Right atrium auricular region (tissue), 2 donors: ENCODE data around the gene TSPAN7. TPM values are rescaled to one million over a fixed set of nuclear protein-coding genes. Genes with fewer than 3 reads are reported as not detected.

Source experiments
- DNase-seq: peaks from one replicate; pipeline ENCODE4 v3.0.0-alpha.2; 2019; ENCODE audit warnings: low spot score
- H3K27ac ChIP-seq, 2 donors: fragments of 200-600 bp; sonication (generic); 1 replicate in 1 of 2; 2 replicates in 1 of 2; pipeline ENCODE4 v1.5.1; 2016 to 2019
- H3K27me3 ChIP-seq, 2 donors: fragments of 200-600 bp; sonication (generic); one replicate each; pipeline versions ENCODE4 v1.5.1 to v1.6.0; 2017 to 2019
- H3K36me3 ChIP-seq: fragments of 200-600 bp; sonication (generic); one replicate; pipeline ENCODE4 v1.5.1; 2016
- H3K4me1 ChIP-seq, 2 donors: fragments of 200-600 bp; sonication (generic); one replicate each; pipeline versions ENCODE4 v1.5.1 to v1.6.0; 2017 to 2019
- H3K4me3 ChIP-seq, 2 donors: fragments of 200-600 bp; sonication (generic); 1 replicate in 1 of 2; 2 replicates in 1 of 2; pipeline ENCODE4 v1.5.1; 2017 to 2019; ENCODE audit warnings: mild to moderate bottlenecking in 1 of 2, moderate library complexity in 1 of 2
- H3K9me3 ChIP-seq, 2 donors: fragments of 200-600 bp; sonication (generic); one replicate each; pipeline ENCODE4 v1.5.1; 2019
- CTCF ChIP-seq, 2 donors: fragments of 200-600 bp; sonication (generic); IDR thresholded peaks; one replicate each; pipeline ENCODE4 v1.5.1; 2019; ENCODE audit warnings: antibody characterized with exemption in 2 of 2
- total RNA-seq, 2 donors: library from RNA; depleted of rRNA; stranded (reverse); fragments of >200 nt; gene quantifications; one replicate each; pipeline ENCODE4 v1.1.0, GENCODE V29; 2016

TSPAN7 gene
- total RNA-seq, 2 donors from 2014 or later, result 100 to 134 TPM

- no peaks in the 10 kb centered on the region for H3K27me3 ChIP-seq
- H3K27ac ChIP-seq, result no peak overlapping the region
- no peak for TF ChIP-seq CTCF (IDR thresholded peaks at IDR 0.05)
Measured at GRCh38 chrX:38626296-38626695, 65.0 kb downstream of the TSPAN7 start.

GRCh38 chrX:38627683-38628082 lies 66.3 kb downstream of the TSPAN7 start:
- H3K36me3 ChIP-seq, result no peaks in the 10 kb centered on the region
- no peaks in the 10 kb centered on the region for H3K4me1 ChIP-seq
- peak in 1 of 2 donors; percentile 53 for TF ChIP-seq CTCF (IDR thresholded peaks at IDR 0.05)
- H3K9me3 ChIP-seq, result no peaks in the 10 kb centered on the region
- no peak for DNase-seq
- H3K27ac ChIP-seq, result no peak overlapping the region
- no peak overlapping the region for H3K4me3 ChIP-seq
- H3K27me3 ChIP-seq, result no peaks in the 10 kb centered on the region

More at GRCh38 chrX:38626296-38626695, 65.0 kb downstream of the TSPAN7 start:
- DNase-seq, result no peak
- no peaks in the 10 kb centered on the region for H3K4me1 ChIP-seq
- H3K9me3 ChIP-seq, result no peaks in the 10 kb centered on the region
- H3K4me3 ChIP-seq, result no peak overlapping the region
- no peaks in the 10 kb centered on the region for H3K36me3 ChIP-seq

GRCh38 chrX:38628587-38628986 lies 67.2 kb downstream of the TSPAN7 start:
- Histone ChIP-seq H3K9me3 (no peaks in the 10 kb centered on the region), H3K4me1 (no peaks in the 10 kb centered on the region), H3K27ac (no peak overlapping the region), H3K4me3 (no peak overlapping the region), H3K36me3 (no peaks in the 10 kb centered on the region), H3K27me3 (no peaks in the 10 kb centered on the region)
- no peak for DNase-seq
- no peak for TF ChIP-seq CTCF (IDR thresholded peaks at IDR 0.05)

- no peaks in the 10 kb centered on the region for H3K9me3 ChIP-seq
- no peak for TF ChIP-seq CTCF (IDR thresholded peaks at IDR 0.05)
- H3K36me3 ChIP-seq, result no peaks in the 10 kb centered on the region
- no peaks in the 10 kb centered on the region for H3K27me3 ChIP-seq
- DNase-seq, result no peak
- H3K4me1 ChIP-seq, result no peaks in the 10 kb centered on the region
- no peak overlapping the region for H3K4me3 ChIP-seq
- H3K27ac ChIP-seq, result peak overlapping the region in 1 of 2 donors; percentile 51
Measured at GRCh38 chrX:38632516-38632915, 71.2 kb downstream of the TSPAN7 start.

GRCh38 chrX:38634665-38635064 lies 73.3 kb downstream of the TSPAN7 start:
- no peak overlapping the region for H3K4me3 ChIP-seq
- no peaks in the 10 kb centered on the region for H3K27me3 ChIP-seq
- no peak for TF ChIP-seq CTCF (IDR thresholded peaks at IDR 0.05)
- no peak for DNase-seq
- no peaks in the 10 kb centered on the region for H3K9me3 ChIP-seq
- H3K4me1 ChIP-seq, result no peaks in the 10 kb centered on the region
- peak overlapping the region in 1 of 2 donors; percentile 47 for H3K27ac ChIP-seq
- H3K36me3 ChIP-seq, result no peaks in the 10 kb centered on the region
